Nephron progenitor cell (in vitro differentiated cells): ENCODE results near the gene STIM2.
"Not testable (repeated sequence)": the region's sequence is repeated elsewhere in the genome, so short reads cannot be mapped to it uniquely, and the experiment has no call there.

Experiments used
- DNase-seq: peaks from one replicate; pipeline ENCODE4 v3.0.0; 2021
- H3K27ac Mint-ChIP-seq: 2 replicates; pipeline ENCODE4 v1.8.0; 2021; ENCODE audit warnings: mild to moderate bottlenecking, moderate library complexity, mixed read lengths
- H3K27me3 Mint-ChIP-seq: 2 replicates; pipeline ENCODE4 v1.8.0; 2021; ENCODE audit warnings: mild to moderate bottlenecking, low read depth, mixed read lengths; ENCODE audit not compliant: poor library complexity
- H3K36me3 Mint-ChIP-seq: 2 replicates; pipeline ENCODE4 v1.8.0; 2021; ENCODE audit warnings: low read depth, mixed read lengths
- H3K4me1 Mint-ChIP-seq: 2 replicates; pipeline ENCODE4 v1.8.0; 2021; ENCODE audit warnings: mixed read lengths
- H3K4me3 Mint-ChIP-seq: 2 replicates; pipeline ENCODE4 v1.8.0; 2021; ENCODE audit warnings: mild to moderate bottlenecking, moderate library complexity, mixed read lengths
- H3K9me3 Mint-ChIP-seq: 2 replicates; pipeline ENCODE4 v1.8.0; 2021; ENCODE audit warnings: mild to moderate bottlenecking, moderate library complexity, mixed read lengths
- TF ChIP-seq, protein P1 (sequence below): fragments of 200-600 bp; sonication (generic); IDR thresholded peaks from 2 replicates; pipeline ENCODE4 v1.5.0; 2021; ENCODE audit warnings: antibody characterized with exemption

STIM2 gene

GRCh38 chr4:27027428-27027827 lies 166.8 kb downstream of the STIM2 start:
- Mint-ChIP-seq H3K4me3 (no peak overlapping the region), H3K4me1 (peaks cover 16% of the 10 kb centered on the region), H3K9me3 (no peaks in the 10 kb centered on the region), H3K27ac (no peak overlapping the region), H3K27me3 (no peaks in the 10 kb centered on the region), H3K36me3 (peaks cover 3% of the 10 kb centered on the region)
- no peak for DNase-seq
- TF ChIP-seq, protein P1, sequence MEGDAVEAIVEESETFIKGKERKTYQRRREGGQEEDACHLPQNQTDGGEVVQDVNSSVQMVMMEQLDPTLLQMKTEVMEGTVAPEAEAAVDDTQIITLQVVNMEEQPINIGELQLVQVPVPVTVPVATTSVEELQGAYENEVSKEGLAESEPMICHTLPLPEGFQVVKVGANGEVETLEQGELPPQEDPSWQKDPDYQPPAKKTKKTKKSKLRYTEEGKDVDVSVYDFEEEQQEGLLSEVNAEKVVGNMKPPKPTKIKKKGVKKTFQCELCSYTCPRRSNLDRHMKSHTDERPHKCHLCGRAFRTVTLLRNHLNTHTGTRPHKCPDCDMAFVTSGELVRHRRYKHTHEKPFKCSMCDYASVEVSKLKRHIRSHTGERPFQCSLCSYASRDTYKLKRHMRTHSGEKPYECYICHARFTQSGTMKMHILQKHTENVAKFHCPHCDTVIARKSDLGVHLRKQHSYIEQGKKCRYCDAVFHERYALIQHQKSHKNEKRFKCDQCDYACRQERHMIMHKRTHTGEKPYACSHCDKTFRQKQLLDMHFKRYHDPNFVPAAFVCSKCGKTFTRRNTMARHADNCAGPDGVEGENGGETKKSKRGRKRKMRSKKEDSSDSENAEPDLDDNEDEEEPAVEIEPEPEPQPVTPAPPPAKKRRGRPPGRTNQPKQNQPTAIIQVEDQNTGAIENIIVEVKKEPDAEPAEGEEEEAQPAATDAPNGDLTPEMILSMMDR: no peak

DNA sequence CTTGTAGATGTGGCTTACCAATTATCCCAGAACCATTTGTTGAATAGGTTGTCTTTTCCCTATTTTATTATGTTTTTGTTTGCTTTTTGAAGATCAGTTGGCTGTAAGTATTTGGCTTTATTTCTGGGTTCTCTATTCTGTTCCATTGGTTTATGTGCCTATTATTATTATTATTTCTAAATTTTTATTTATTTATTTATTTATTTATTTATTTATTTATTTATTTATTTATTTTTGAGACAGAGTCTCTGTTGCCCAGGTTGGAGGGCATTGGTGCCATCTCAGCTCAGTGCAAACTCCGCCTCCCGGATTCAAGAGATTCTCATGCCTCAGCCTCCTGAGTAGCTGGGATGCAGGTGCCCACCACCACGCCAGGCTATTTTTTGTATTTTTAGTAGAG lies 174.5 kb downstream of the STIM2 start:
- not testable (repeated sequence) for H3K4me3 Mint-ChIP-seq, H3K27me3 Mint-ChIP-seq, H3K4me1 Mint-ChIP-seq, H3K36me3 Mint-ChIP-seq, DNase-seq, H3K27ac Mint-ChIP-seq
- H3K9me3 Mint-ChIP-seq: peaks cover 18% of the 10 kb centered on the region

- peaks cover 6% of the 10 kb centered on the region for H3K27me3 Mint-ChIP-seq
- H3K27ac Mint-ChIP-seq: no peak overlapping the region
- H3K4me3 Mint-ChIP-seq: no peak overlapping the region
- peaks cover 18% of the 10 kb centered on the region for H3K9me3 Mint-ChIP-seq
- peaks cover 11% of the 10 kb centered on the region for H3K4me1 Mint-ChIP-seq
- no peak for DNase-seq
- TF ChIP-seq, protein P1: no peak
- no peaks in the 10 kb centered on the region for H3K36me3 Mint-ChIP-seq
These were observed 179.7 kb downstream of the STIM2 start for GRCh38 chr4:27040356-27040755.

DNA sequence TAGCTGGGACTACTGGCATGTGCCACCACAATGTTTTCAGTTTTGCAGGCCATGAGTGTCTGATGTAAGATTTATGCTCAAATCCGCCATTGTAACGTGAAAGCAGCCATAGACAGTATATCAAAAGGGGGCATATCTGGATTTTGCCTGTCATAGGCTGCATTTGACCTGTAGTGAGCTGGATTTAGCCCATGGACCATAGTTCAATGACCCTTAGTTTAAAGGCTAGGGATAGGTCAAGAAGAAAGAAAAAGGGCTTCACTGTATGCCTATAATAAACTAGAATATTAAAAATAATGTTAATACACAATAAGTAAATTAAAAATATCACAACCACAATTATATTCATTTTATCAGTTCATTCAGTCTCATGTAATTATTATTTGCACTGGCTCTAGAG lies 181.8 kb downstream of the STIM2 start:
- Mint-ChIP-seq H3K9me3 (peaks cover 4% of the 10 kb centered on the region), H3K27me3 (peaks cover 6% of the 10 kb centered on the region), H3K4me1 (peaks cover 11% of the 10 kb centered on the region), H3K36me3 (no peaks in the 10 kb centered on the region), H3K4me3 (no peak overlapping the region), H3K27ac (no peak overlapping the region)
- TF ChIP-seq, protein P1: no peak
- no peak for DNase-seq

DNA sequence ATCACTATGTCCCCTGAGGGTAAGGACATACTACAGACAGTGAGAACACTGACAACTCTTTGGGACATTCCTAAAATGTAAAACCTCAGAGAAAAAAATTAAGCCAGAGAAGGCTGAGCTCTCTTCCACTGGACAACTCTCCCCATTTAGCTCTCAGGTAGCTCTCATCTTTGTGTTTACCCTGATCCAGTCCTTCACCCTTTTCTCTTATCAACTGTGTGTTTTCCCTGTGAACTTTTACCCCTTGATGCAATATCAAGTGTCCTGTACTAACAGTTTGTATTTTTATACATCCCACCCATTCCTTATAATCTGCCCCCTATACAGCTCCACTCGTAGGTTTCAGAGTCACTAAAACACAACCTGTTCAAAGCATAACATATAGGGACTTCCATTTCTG lies 182.6 kb downstream of the STIM2 start:
- peaks cover 6% of the 10 kb centered on the region for H3K27me3 Mint-ChIP-seq
- H3K9me3 Mint-ChIP-seq: peaks cover 4% of the 10 kb centered on the region
- no peak overlapping the region for H3K4me3 Mint-ChIP-seq

DNA sequence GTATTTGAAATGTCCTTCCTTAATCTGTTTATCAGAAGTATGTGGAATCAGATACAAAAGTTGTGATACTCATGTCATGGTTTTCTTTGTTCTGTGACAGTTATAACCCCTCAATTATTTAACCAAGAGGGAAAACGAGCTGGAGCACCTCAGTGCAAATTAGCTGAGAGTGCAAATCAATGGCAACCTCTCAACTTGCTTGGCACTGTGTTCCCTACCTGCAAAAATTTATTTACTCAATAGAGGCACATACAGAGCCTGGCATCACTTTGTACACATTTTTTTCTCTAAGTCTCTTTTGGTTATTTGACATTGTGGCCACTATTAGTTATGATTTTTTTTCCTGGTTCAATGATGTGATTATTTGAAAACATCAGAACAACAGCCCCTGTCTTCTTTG lies 186.2 kb downstream of the STIM2 start:
- Mint-ChIP-seq H3K27me3 (peaks cover 6% of the 10 kb centered on the region), H3K36me3 (no peaks in the 10 kb centered on the region), H3K9me3 (peaks cover 4% of the 10 kb centered on the region), H3K27ac (no peak overlapping the region), H3K4me1 (peaks cover 8% of the 10 kb centered on the region), H3K4me3 (no peak overlapping the region)
- TF ChIP-seq, protein P1: no peak
- no peak for DNase-seq

More for the DNA sequence above, 182.6 kb downstream of the STIM2 start:
- Mint-ChIP-seq H3K36me3 (no peaks in the 10 kb centered on the region), H3K27ac (no peak overlapping the region), H3K4me1 (peaks cover 13% of the 10 kb centered on the region)
- TF ChIP-seq, protein P1: no peak
- no peak for DNase-seq
